ENCODE results near the gene FAM168A.
"Not testable (repeated sequence)": the region's sequence is repeated elsewhere in the genome, so short reads cannot be mapped to it uniquely, and the experiment has no call there.

FAM168A gene

GRCh38 chr11:73580749-73581148, 17.2 kb downstream of the FAM168A start:
- peaks cover 19% of the 10 kb centered on the region for H3K36me3 Mint-ChIP-seq (ENCODE audit: low read depth)
- not testable (repeated sequence) for H3K4me3 Mint-ChIP-seq; H3K27me3 Mint-ChIP-seq (ENCODE audit: low read depth); H3K27ac Mint-ChIP-seq; DNase-seq (ENCODE audit: low spot score)
- peaks cover 14% of the 10 kb centered on the region for H3K4me1 Mint-ChIP-seq (ENCODE audit: low read depth)
- H3K9me3 Mint-ChIP-seq: peaks cover 10% of the 10 kb centered on the region

- Mint-ChIP-seq H3K27ac (no peak overlapping the region), H3K9me3 (peaks cover 10% of the 10 kb centered on the region), H3K27me3 (ENCODE audit: low read depth) (no peaks in the 10 kb centered on the region), H3K4me3 (no peak overlapping the region), H3K4me1 (ENCODE audit: low read depth) (peaks cover 14% of the 10 kb centered on the region), H3K36me3 (ENCODE audit: low read depth) (peaks cover 19% of the 10 kb centered on the region)
- no peak for DNase-seq (ENCODE audit: low spot score)
Measured at GRCh38 chr11:73579641-73580434, 18.1 kb downstream of the FAM168A start.

GRCh38 chr11:73578592-73579185, 19.2 kb downstream of the FAM168A start:
- DNase-seq (ENCODE audit: low spot score): peak; percentile 18
- peaks cover 10% of the 10 kb centered on the region for H3K9me3 Mint-ChIP-seq
- H3K36me3 Mint-ChIP-seq (ENCODE audit: low read depth): peaks cover 19% of the 10 kb centered on the region
- H3K27me3 Mint-ChIP-seq (ENCODE audit: low read depth): no peaks in the 10 kb centered on the region
- H3K4me1 Mint-ChIP-seq (ENCODE audit: low read depth): peaks cover 14% of the 10 kb centered on the region
- H3K27ac Mint-ChIP-seq: peak overlapping the region; percentile 1
- H3K4me3 Mint-ChIP-seq: no peak overlapping the region

GRCh38 chr11:73577496-73577917, 20.4 kb downstream of the FAM168A start:
- no peak overlapping the region for H3K4me3 Mint-ChIP-seq
- peaks cover 19% of the 10 kb centered on the region for H3K36me3 Mint-ChIP-seq (ENCODE audit: low read depth)
- DNase-seq (ENCODE audit: low spot score): no peak
- peaks cover 14% of the 10 kb centered on the region for H3K4me1 Mint-ChIP-seq (ENCODE audit: low read depth)
- H3K9me3 Mint-ChIP-seq: peaks cover 10% of the 10 kb centered on the region
- no peaks in the 10 kb centered on the region for H3K27me3 Mint-ChIP-seq (ENCODE audit: low read depth)
- no peak overlapping the region for H3K27ac Mint-ChIP-seq

GRCh38 chr11:73576185-73576614, 21.7 kb downstream of the FAM168A start:
- Mint-ChIP-seq H3K36me3 (ENCODE audit: low read depth) (peaks cover 19% of the 10 kb centered on the region), H3K4me3 (no peak overlapping the region), H3K9me3 (peaks cover 10% of the 10 kb centered on the region), H3K27ac (no peak overlapping the region), H3K27me3 (ENCODE audit: low read depth) (no peaks in the 10 kb centered on the region), H3K4me1 (ENCODE audit: low read depth) (peaks cover 14% of the 10 kb centered on the region)
- no peak for DNase-seq (ENCODE audit: low spot score)

GRCh38 chr11:73571982-73572381, 25.9 kb downstream of the FAM168A start:
- not testable (repeated sequence) for H3K36me3 Mint-ChIP-seq (ENCODE audit: low read depth); DNase-seq (ENCODE audit: low spot score); H3K27me3 Mint-ChIP-seq (ENCODE audit: low read depth); H3K4me3 Mint-ChIP-seq; H3K27ac Mint-ChIP-seq; H3K4me1 Mint-ChIP-seq (ENCODE audit: low read depth); H3K9me3 Mint-ChIP-seq

- no peak overlapping the region for H3K4me3 Mint-ChIP-seq
- no peak overlapping the region for H3K27ac Mint-ChIP-seq
- no peaks in the 10 kb centered on the region for H3K27me3 Mint-ChIP-seq (ENCODE audit: low read depth)
- H3K36me3 Mint-ChIP-seq (ENCODE audit: low read depth): peaks cover 2% of the 10 kb centered on the region
- H3K9me3 Mint-ChIP-seq: no peaks in the 10 kb centered on the region
- H3K4me1 Mint-ChIP-seq (ENCODE audit: low read depth): no peaks in the 10 kb centered on the region
- no peak for DNase-seq (ENCODE audit: low spot score)
Measured at GRCh38 chr11:73570415-73571114, 27.3 kb downstream of the FAM168A start.

- Mint-ChIP-seq H3K36me3 (ENCODE audit: low read depth) (no peaks in the 10 kb centered on the region), H3K27me3 (ENCODE audit: low read depth) (no peaks in the 10 kb centered on the region), H3K4me3 (no peak overlapping the region), H3K9me3 (no peaks in the 10 kb centered on the region), H3K4me1 (ENCODE audit: low read depth) (no peaks in the 10 kb centered on the region), H3K27ac (no peak overlapping the region)
- DNase-seq (ENCODE audit: low spot score): no peak
Measured at GRCh38 chr11:73566977-73567755, 30.7 kb downstream of the FAM168A start.

GRCh38 chr11:73566422-73566821, 31.5 kb downstream of the FAM168A start:
- Mint-ChIP-seq H3K36me3 (ENCODE audit: low read depth) (no peaks in the 10 kb centered on the region), H3K4me3 (no peak overlapping the region), H3K27me3 (ENCODE audit: low read depth) (no peaks in the 10 kb centered on the region), H3K9me3 (no peaks in the 10 kb centered on the region), H3K4me1 (ENCODE audit: low read depth) (no peaks in the 10 kb centered on the region), H3K27ac (no peak overlapping the region)
- no peak for DNase-seq (ENCODE audit: low spot score)

- Mint-ChIP-seq H3K4me1 (ENCODE audit: low read depth) (no peaks in the 10 kb centered on the region), H3K27ac (no peak overlapping the region), H3K4me3 (no peak overlapping the region), H3K27me3 (ENCODE audit: low read depth) (no peaks in the 10 kb centered on the region), H3K9me3 (no peaks in the 10 kb centered on the region), H3K36me3 (ENCODE audit: low read depth) (no peaks in the 10 kb centered on the region)
- DNase-seq (ENCODE audit: low spot score): no peak
Measured at GRCh38 chr11:73565804-73566203, 32.1 kb downstream of the FAM168A start.

GRCh38 chr11:73564903-73565302, 33.0 kb downstream of the FAM168A start:
- Mint-ChIP-seq H3K4me1 (ENCODE audit: low read depth) (no peaks in the 10 kb centered on the region), H3K9me3 (no peaks in the 10 kb centered on the region), H3K4me3 (no peak overlapping the region), H3K36me3 (ENCODE audit: low read depth) (no peaks in the 10 kb centered on the region), H3K27me3 (ENCODE audit: low read depth) (no peaks in the 10 kb centered on the region), H3K27ac (no peak overlapping the region)
- no peak for DNase-seq (ENCODE audit: low spot score)

- H3K27ac Mint-ChIP-seq: no peak overlapping the region
Measured at GRCh38 chr11:73563539-73564200, 34.2 kb downstream of the FAM168A start.

GRCh38 chr11:73559743-73560142, 38.2 kb downstream of the FAM168A start:
- H3K36me3 Mint-ChIP-seq (ENCODE audit: low read depth): peaks cover 2% of the 10 kb centered on the region
- peaks cover 1% of the 10 kb centered on the region for H3K4me1 Mint-ChIP-seq (ENCODE audit: low read depth)
- no peak overlapping the region for H3K4me3 Mint-ChIP-seq
- no peak overlapping the region for H3K27ac Mint-ChIP-seq
- H3K9me3 Mint-ChIP-seq: no peaks in the 10 kb centered on the region
- no peak for DNase-seq (ENCODE audit: low spot score)
- no peaks in the 10 kb centered on the region for H3K27me3 Mint-ChIP-seq (ENCODE audit: low read depth)

More at GRCh38 chr11:73563539-73564200, 34.2 kb downstream of the FAM168A start:
- no peak for DNase-seq (ENCODE audit: low spot score)
- Mint-ChIP-seq H3K27me3 (ENCODE audit: low read depth) (no peaks in the 10 kb centered on the region), H3K4me3 (no peak overlapping the region), H3K4me1 (ENCODE audit: low read depth) (no peaks in the 10 kb centered on the region), H3K9me3 (no peaks in the 10 kb centered on the region), H3K36me3 (ENCODE audit: low read depth) (no peaks in the 10 kb centered on the region)
